Esophagus muscularis mucosa (tissue), 4 donors: ENCODE measurements around the gene PCBP3.

Experiments
- EP300 ChIP-seq: sonication (generic); formaldehyde crosslinking; IDR thresholded peaks from one replicate; pipeline ENCODE4 v1.6.1; 2017; ENCODE audit warnings: antibody characterized with exemption
- POLR2A ChIP-seq: fragments of 450-650 bp; IDR thresholded peaks from one replicate; pipeline ENCODE4 v1.6.1; 2017; ENCODE audit warnings: antibody characterized with exemption, moderate library complexity, mild to moderate bottlenecking, low read depth
- TF ChIP-seq, protein P1 (sequence below), 3 experiments: fragments of 200-600 bp in 2 of 3; fragments of 450-650 bp in 1 of 3; sonication (generic) in 2 of 3; IDR thresholded peaks; one replicate each; pipeline ENCODE4 v1.5.1; 2017 to 2019; ENCODE audit warnings: antibody characterized with exemption in 3 of 3, mild to moderate bottlenecking in 2 of 3, moderate library complexity in 1 of 3

DNA sequence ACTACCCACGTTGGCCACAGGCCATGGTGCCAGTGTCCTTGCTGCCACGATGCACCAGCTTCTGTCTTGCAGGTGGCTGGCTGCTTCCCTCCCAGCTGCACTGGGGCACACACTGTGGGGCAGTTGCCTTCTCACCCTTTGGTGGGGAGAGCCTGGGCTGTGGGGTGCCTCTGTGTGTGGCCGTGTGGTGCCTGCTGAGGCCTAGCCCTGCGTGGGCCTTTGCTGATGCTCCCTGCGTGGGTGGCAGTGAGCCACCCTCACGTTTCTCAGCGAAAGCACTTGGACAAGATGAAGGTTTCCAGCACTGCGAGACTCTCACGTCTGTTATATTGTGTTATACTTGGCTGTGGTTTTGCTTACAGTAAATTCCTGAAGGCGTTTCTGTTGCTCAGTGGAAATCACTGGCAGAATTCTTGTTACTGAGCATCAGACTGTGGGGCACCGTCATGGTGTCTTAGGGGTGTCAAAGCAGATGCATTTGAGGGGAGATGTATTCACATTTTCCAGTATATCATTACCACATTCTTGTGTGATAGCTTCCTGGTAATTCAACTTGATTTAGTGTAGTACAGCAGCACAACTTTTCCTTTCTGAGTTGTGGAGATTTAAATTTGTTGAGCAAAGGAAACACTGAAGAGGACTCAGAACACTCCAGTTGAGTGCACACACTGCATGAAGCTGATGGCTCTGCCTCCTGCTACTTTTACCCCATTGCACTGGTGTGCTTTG is 124.7 kb downstream of the PCBP3 start:
- TF ChIP-seq POLR2A (no peak), EP300 (no peak)
- TF ChIP-seq, protein P1, sequence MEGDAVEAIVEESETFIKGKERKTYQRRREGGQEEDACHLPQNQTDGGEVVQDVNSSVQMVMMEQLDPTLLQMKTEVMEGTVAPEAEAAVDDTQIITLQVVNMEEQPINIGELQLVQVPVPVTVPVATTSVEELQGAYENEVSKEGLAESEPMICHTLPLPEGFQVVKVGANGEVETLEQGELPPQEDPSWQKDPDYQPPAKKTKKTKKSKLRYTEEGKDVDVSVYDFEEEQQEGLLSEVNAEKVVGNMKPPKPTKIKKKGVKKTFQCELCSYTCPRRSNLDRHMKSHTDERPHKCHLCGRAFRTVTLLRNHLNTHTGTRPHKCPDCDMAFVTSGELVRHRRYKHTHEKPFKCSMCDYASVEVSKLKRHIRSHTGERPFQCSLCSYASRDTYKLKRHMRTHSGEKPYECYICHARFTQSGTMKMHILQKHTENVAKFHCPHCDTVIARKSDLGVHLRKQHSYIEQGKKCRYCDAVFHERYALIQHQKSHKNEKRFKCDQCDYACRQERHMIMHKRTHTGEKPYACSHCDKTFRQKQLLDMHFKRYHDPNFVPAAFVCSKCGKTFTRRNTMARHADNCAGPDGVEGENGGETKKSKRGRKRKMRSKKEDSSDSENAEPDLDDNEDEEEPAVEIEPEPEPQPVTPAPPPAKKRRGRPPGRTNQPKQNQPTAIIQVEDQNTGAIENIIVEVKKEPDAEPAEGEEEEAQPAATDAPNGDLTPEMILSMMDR (IDR thresholded peaks at IDR 0.05): no peak
